ENCODE measurements around the gene C14orf132. TPM values are rescaled to one million over a fixed set of nuclear protein-coding genes. Genes with fewer than 3 reads are reported as not detected.

Gene C14orf132
- polyA plus RNA-seq, 1 donor (not counting 4 experiments of a cell fraction or from before 2014, with no cell fraction given), result 1.3 TPM

DNA sequence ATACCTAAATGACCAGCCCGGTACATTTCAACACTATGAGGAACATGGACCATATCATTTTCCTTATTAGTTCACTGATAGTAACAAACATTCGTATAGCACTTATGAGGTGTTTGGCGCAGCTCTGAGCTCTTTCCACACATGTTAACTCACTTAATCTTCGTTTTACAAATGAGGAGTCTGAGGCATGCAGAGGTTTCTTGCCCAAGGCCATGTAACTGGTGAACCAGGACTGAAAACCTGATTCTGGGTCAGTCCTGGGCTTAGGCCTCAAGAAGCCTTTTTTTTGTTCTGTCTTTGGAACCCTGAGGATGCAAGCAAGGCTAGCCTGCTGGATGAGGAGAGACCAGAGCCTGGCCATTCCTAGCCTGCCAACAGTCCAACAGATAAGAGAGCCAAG lies 55.0 kb downstream of the C14orf132 start:
- Histone ChIP-seq H2AFZ (ENCODE audit: control insufficient read depth, low read length) (no peak overlapping the region), H3K79me2 (ENCODE audit: control insufficient read depth, insufficient read depth, low read length) (no peaks in the 10 kb centered on the region), H3K9me1 (ENCODE audit: control insufficient read depth, extremely low read depth, insufficient read depth, low read length) (no peaks in the 10 kb centered on the region), H3K4me2 (ENCODE audit: control insufficient read depth, extremely low read depth, insufficient read depth, low read depth, low read length) (no peak overlapping the region), H3K9me3 (ENCODE audit: control insufficient read depth, low read depth, low read length) (no peaks in the 10 kb centered on the region), H3K27ac (ENCODE audit: control insufficient read depth, insufficient read depth, low read length) (no peak overlapping the region), H3K27me3 (ENCODE audit: control insufficient read depth, extremely low read depth, insufficient read depth, low read length) (peaks cover 47% of the 10 kb centered on the region), H3K4me3 (ENCODE audit: control insufficient read depth in 2 of 3, extremely low read depth in 1 of 3, insufficient read depth in 2 of 3, low read depth in 1 of 3, low read length in 3 of 3) (no peak overlapping the region), H3K36me3 (ENCODE audit: control insufficient read depth in 2 of 2, extremely low read depth in 1 of 2, insufficient read depth in 2 of 2, low read length in 2 of 2) (no peaks in the 10 kb centered on the region), H3K9ac (ENCODE audit: control insufficient read depth, extremely low read depth, insufficient read depth, low read length) (no peak overlapping the region), H3K4me1 (ENCODE audit: control insufficient read depth, extremely low read depth, insufficient read depth, low read length) (peaks cover 8% of the 10 kb centered on the region), H4K20me1 (ENCODE audit: control insufficient read depth, extremely low read depth, insufficient read depth, low read length) (no peaks in the 10 kb centered on the region)
- TF ChIP-seq, protein P1, sequence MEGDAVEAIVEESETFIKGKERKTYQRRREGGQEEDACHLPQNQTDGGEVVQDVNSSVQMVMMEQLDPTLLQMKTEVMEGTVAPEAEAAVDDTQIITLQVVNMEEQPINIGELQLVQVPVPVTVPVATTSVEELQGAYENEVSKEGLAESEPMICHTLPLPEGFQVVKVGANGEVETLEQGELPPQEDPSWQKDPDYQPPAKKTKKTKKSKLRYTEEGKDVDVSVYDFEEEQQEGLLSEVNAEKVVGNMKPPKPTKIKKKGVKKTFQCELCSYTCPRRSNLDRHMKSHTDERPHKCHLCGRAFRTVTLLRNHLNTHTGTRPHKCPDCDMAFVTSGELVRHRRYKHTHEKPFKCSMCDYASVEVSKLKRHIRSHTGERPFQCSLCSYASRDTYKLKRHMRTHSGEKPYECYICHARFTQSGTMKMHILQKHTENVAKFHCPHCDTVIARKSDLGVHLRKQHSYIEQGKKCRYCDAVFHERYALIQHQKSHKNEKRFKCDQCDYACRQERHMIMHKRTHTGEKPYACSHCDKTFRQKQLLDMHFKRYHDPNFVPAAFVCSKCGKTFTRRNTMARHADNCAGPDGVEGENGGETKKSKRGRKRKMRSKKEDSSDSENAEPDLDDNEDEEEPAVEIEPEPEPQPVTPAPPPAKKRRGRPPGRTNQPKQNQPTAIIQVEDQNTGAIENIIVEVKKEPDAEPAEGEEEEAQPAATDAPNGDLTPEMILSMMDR (optimal IDR thresholded peaks at IDR 0.05 in 1 of 3, IDR thresholded peaks at IDR 0.05 in 1 of 3, conservative IDR thresholded peaks at IDR 0.05 in 1 of 3; ENCODE audit: extremely low read depth in 1 of 3, insufficient read depth in 2 of 3, low read length in 3 of 3), result no peak
- TF ChIP-seq EZH2 (IDR thresholded peaks at IDR 0.05; ENCODE audit: low read length), result no peak
- DNase-seq (ENCODE audit: low read depth, low spot score), result no peak
- dilution Hi-C loops (cut with MboI; ENCODE audit: extremely low pct_ligation_motif_present, low sequenced_read_pairs), result no loop called here
- no peak for FAIRE-seq

DNA sequence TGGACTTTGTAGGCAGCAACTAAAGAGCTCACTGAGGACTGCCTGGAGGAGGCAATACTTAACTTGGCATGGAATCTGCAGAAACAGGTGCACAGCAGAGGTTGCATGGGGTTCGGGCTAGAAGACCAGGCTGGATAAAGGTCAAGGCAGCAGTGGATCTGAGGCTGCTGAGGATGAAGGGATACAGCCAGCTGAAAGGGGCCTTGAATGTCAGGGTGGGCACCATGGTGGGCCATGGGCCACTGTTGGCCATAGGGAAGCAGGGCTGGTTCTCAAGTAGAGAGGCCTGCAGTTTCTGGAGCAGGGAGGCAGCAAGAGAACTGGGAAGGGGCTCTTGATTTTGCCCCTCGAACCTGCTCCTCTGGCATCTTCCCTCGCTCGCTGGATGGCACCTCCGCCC lies 55.5 kb downstream of the C14orf132 start:
- no peaks in the 10 kb centered on the region for H3K9me1 ChIP-seq (ENCODE audit: control insufficient read depth, extremely low read depth, insufficient read depth, low read length)
- no peak overlapping the region for H2AFZ ChIP-seq (ENCODE audit: control insufficient read depth, low read length)
- TF ChIP-seq EZH2 (IDR thresholded peaks at IDR 0.05; ENCODE audit: low read length), result no peak
- TF ChIP-seq, protein P1 (optimal IDR thresholded peaks at IDR 0.05 in 1 of 3, IDR thresholded peaks at IDR 0.05 in 1 of 3, conservative IDR thresholded peaks at IDR 0.05 in 1 of 3; ENCODE audit: extremely low read depth in 1 of 3, insufficient read depth in 2 of 3, low read length in 3 of 3), result no peak
- H3K36me3 ChIP-seq (ENCODE audit: control insufficient read depth in 2 of 2, extremely low read depth in 1 of 2, insufficient read depth in 2 of 2, low read length in 2 of 2), result no peaks in the 10 kb centered on the region
- H4K20me1 ChIP-seq (ENCODE audit: control insufficient read depth, extremely low read depth, insufficient read depth, low read length), result no peaks in the 10 kb centered on the region
- no peaks in the 10 kb centered on the region for H3K79me2 ChIP-seq (ENCODE audit: control insufficient read depth, insufficient read depth, low read length)
- no peak overlapping the region for H3K9ac ChIP-seq (ENCODE audit: control insufficient read depth, extremely low read depth, insufficient read depth, low read length)
- FAIRE-seq, result no peak
- peaks cover 8% of the 10 kb centered on the region for H3K4me1 ChIP-seq (ENCODE audit: control insufficient read depth, extremely low read depth, insufficient read depth, low read length)
- DNase-seq (ENCODE audit: low read depth, low spot score), result no peak
- no peaks in the 10 kb centered on the region for H3K9me3 ChIP-seq (ENCODE audit: control insufficient read depth, low read depth, low read length)
- H3K4me2 ChIP-seq (ENCODE audit: control insufficient read depth, extremely low read depth, insufficient read depth, low read depth, low read length), result no peak overlapping the region
- no peak overlapping the region for H3K4me3 ChIP-seq (ENCODE audit: control insufficient read depth in 2 of 3, extremely low read depth in 1 of 3, insufficient read depth in 2 of 3, low read depth in 1 of 3, low read length in 3 of 3)
- dilution Hi-C loops (cut with MboI; ENCODE audit: extremely low pct_ligation_motif_present, low sequenced_read_pairs), result no loop called here
- peaks cover 44% of the 10 kb centered on the region for H3K27me3 ChIP-seq (ENCODE audit: control insufficient read depth, extremely low read depth, insufficient read depth, low read length)
- no peak overlapping the region for H3K27ac ChIP-seq (ENCODE audit: control insufficient read depth, insufficient read depth, low read length)

Measured in keratinocyte (primary cell).